ENCODE data around the gene RPAP3. TPM values are rescaled to one million over a fixed set of nuclear protein-coding genes. Genes with fewer than 3 reads are reported as not detected.
"Not testable (repeated sequence)": the region's sequence is repeated elsewhere in the genome, so short reads cannot be mapped to it uniquely, and the experiment has no call there.

The RPAP3 gene
- total RNA-seq, 1 donor from 2014 or later, result 39.9 TPM

GRCh38 chr12:47687636-47688035 is 18.2 kb downstream of the RPAP3 start:
- no peak overlapping the region for H3K4me3 Mint-ChIP-seq
- no peak overlapping the region for H3K27ac Mint-ChIP-seq
- no peaks in the 10 kb centered on the region for H3K27me3 Mint-ChIP-seq
- H3K4me1 Mint-ChIP-seq (ENCODE audit: unreplicated experiment), result no peaks in the 10 kb centered on the region
- H3K9me3 Mint-ChIP-seq, result no peaks in the 10 kb centered on the region
- H3K36me3 Mint-ChIP-seq, result peaks cover 25% of the 10 kb centered on the region
- no peak for TF ChIP-seq CTCF (conservative IDR thresholded peaks at IDR 0.05)
- DNase-seq (ENCODE audit: extremely low spot score, unreplicated experiment), result no peak

- DNase-seq (ENCODE audit: extremely low spot score, unreplicated experiment), result no peak
- TF ChIP-seq CTCF (conservative IDR thresholded peaks at IDR 0.05), result peak; percentile 84
These were observed 19.1 kb downstream of the RPAP3 start for GRCh38 chr12:47686645-47687240.

GRCh38 chr12:47679785-47680184 is 26.0 kb downstream of the RPAP3 start:
- Mint-ChIP-seq H3K27me3 (no peaks in the 10 kb centered on the region), H3K27ac (no peak overlapping the region), H3K4me1 (ENCODE audit: unreplicated experiment) (no peaks in the 10 kb centered on the region), H3K36me3 (peaks cover 68% of the 10 kb centered on the region), H3K4me3 (no peak overlapping the region), H3K9me3 (no peaks in the 10 kb centered on the region)
- no peak for TF ChIP-seq CTCF (conservative IDR thresholded peaks at IDR 0.05)
- no peak for DNase-seq (ENCODE audit: extremely low spot score, unreplicated experiment)

More at GRCh38 chr12:47686645-47687240, 19.1 kb downstream of the RPAP3 start:
- Mint-ChIP-seq H3K27me3 (no peaks in the 10 kb centered on the region), H3K4me1 (ENCODE audit: unreplicated experiment) (no peaks in the 10 kb centered on the region), H3K36me3 (peaks cover 21% of the 10 kb centered on the region), H3K4me3 (no peak overlapping the region), H3K9me3 (no peaks in the 10 kb centered on the region), H3K27ac (no peak overlapping the region)

GRCh38 chr12:47672068-47672467 is 33.8 kb downstream of the RPAP3 start:
- H3K36me3 Mint-ChIP-seq, result peaks cover 59% of the 10 kb centered on the region
- DNase-seq (ENCODE audit: extremely low spot score, unreplicated experiment), result no peak
- no peak for TF ChIP-seq CTCF (conservative IDR thresholded peaks at IDR 0.05)
- H3K4me1 Mint-ChIP-seq (ENCODE audit: unreplicated experiment), result no peaks in the 10 kb centered on the region
- H3K4me3 Mint-ChIP-seq, result no peak overlapping the region
- no peaks in the 10 kb centered on the region for H3K27me3 Mint-ChIP-seq
- H3K9me3 Mint-ChIP-seq, result no peaks in the 10 kb centered on the region
- H3K27ac Mint-ChIP-seq, result no peak overlapping the region

GRCh38 chr12:47667935-47668334 is 37.9 kb downstream of the RPAP3 start:
- peaks cover 40% of the 10 kb centered on the region for H3K36me3 Mint-ChIP-seq
- not testable (repeated sequence) for H3K27ac Mint-ChIP-seq; H3K9me3 Mint-ChIP-seq; DNase-seq (ENCODE audit: extremely low spot score, unreplicated experiment); H3K27me3 Mint-ChIP-seq; H3K4me1 Mint-ChIP-seq (ENCODE audit: unreplicated experiment); H3K4me3 Mint-ChIP-seq

- H3K27ac Mint-ChIP-seq, result no peak overlapping the region
- no peak overlapping the region for H3K4me3 Mint-ChIP-seq
- no peaks in the 10 kb centered on the region for H3K9me3 Mint-ChIP-seq
- no peak for TF ChIP-seq CTCF (conservative IDR thresholded peaks at IDR 0.05)
- no peak for DNase-seq (ENCODE audit: extremely low spot score, unreplicated experiment)
- H3K36me3 Mint-ChIP-seq, result peaks cover 9% of the 10 kb centered on the region
- no peaks in the 10 kb centered on the region for H3K27me3 Mint-ChIP-seq
- peaks cover 10% of the 10 kb centered on the region for H3K4me1 Mint-ChIP-seq (ENCODE audit: unreplicated experiment)
These were observed 53.2 kb downstream of the RPAP3 start for GRCh38 chr12:47652521-47653234.
